Measurements from ENCODE around the gene SRPK1.

SRPK1 gene

GRCh38 chr6:35809809-35810208 lies 111.1 kb downstream of the SRPK1 start:
- DNase-seq = no peak

- no peak for DNase-seq
Measured at GRCh38 chr6:35808688-35809087, 112.2 kb downstream of the SRPK1 start.

GRCh38 chr6:35804996-35805736 lies 115.7 kb downstream of the SRPK1 start, which contains the start of gene LHFPL5:
TSS of gene LHFPL5 (plus strand) at chr6:35805352. CDS start at chr6:35805671, 319 bp downstream.
- no peak for DNase-seq

GRCh38 chr6:35801148-35801547 lies 119.8 kb downstream of the SRPK1 start:
- DNase-seq = no peak

GRCh38 chr6:35798706-35799105 lies 122.2 kb downstream of the SRPK1 start:
- no peak for DNase-seq

GRCh38 chr6:35797837-35798526 lies 122.9 kb downstream of the SRPK1 start:
- DNase-seq = no peak

- no peak for DNase-seq
Measured at GRCh38 chr6:35796236-35796635, 124.7 kb downstream of the SRPK1 start.

GRCh38 chr6:35795453-35796071 lies 125.3 kb downstream of the SRPK1 start:
- no peak for DNase-seq

GRCh38 chr6:35794536-35795452 lies 126.1 kb downstream of the SRPK1 start:
- no peak for DNase-seq

- DNase-seq = no peak
Measured at GRCh38 chr6:35790683-35791082, 130.2 kb downstream of the SRPK1 start.

GRCh38 chr6:35788423-35788982 lies 132.4 kb downstream of the SRPK1 start:
- no peak for DNase-seq

GRCh38 chr6:35787266-35788218 lies 133.4 kb downstream of the SRPK1 start:
- DNase-seq = no peak

GRCh38 chr6:35786810-35787209 lies 134.1 kb downstream of the SRPK1 start:
- no peak for DNase-seq

- no peak for DNase-seq
Measured at GRCh38 chr6:35786272-35786671, 134.6 kb downstream of the SRPK1 start.

GRCh38 chr6:35784200-35784599 lies 136.7 kb downstream of the SRPK1 start:
- DNase-seq = no peak
